SU-DHL-6 (cell line): ENCODE data around the gene MIGA2.

ENCODE experiments used
- H2AFZ ChIP-seq: fragments of 200-600 bp; sonication (generic); 2 replicates; pipeline ENCODE4 v1.6.1; 2014; ENCODE audit warnings: low read depth, mild to moderate bottlenecking, moderate library complexity, mixed read lengths, antibody characterized with exemption, low read length; ENCODE audit not compliant: severe bottlenecking
- H3F3A ChIP-seq: fragments of 200-600 bp; shearing (Covaris generic); 2 replicates; pipeline ENCODE4 v1.6.0; 2016; ENCODE audit warnings: antibody characterized with exemption, mild to moderate bottlenecking; ENCODE audit not compliant: insufficient read depth
- H3K27ac ChIP-seq: fragments of 200-600 bp; sonication (generic); 2 replicates; pipeline ENCODE4 v1.5.1; 2016; ENCODE audit warnings: low read depth, mild to moderate bottlenecking, low read length, moderate library complexity, mixed read lengths
- H3K27me3 ChIP-seq: fragments of 200-600 bp; sonication (generic), shearing (Covaris generic); 2 replicates; pipeline ENCODE4 v1.6.0; 2014; ENCODE audit warnings: mild to moderate bottlenecking, low read length
- H3K36me3 ChIP-seq: fragments of 200-600 bp; sonication (generic); 2 replicates; pipeline ENCODE4 v1.6.1; 2014; ENCODE audit warnings: mild to moderate bottlenecking, low read length, mixed read lengths
- H3K4me2 ChIP-seq: fragments of 300-600, 200-600 bp; shearing (Covaris generic), sonication (generic); 2 replicates; pipeline ENCODE4 v1.6.0; 2014; ENCODE audit warnings: low read length, low read depth, mild to moderate bottlenecking; ENCODE audit not compliant: poor library complexity, severe bottlenecking
- H3K4me3 ChIP-seq: fragments of 200-600 bp; sonication (generic); 2 replicates; pipeline ENCODE4 v1.5.1; 2014; ENCODE audit warnings: antibody characterized with exemption, low read length, mild to moderate bottlenecking, mixed read lengths; ENCODE audit not compliant: insufficient read depth, poor library complexity, severe bottlenecking
- H3K79me2 ChIP-seq: fragments of 200-600 bp; sonication (generic); 2 replicates; pipeline ENCODE4 v1.6.1; 2014; ENCODE audit warnings: mild to moderate bottlenecking, low read length, moderate library complexity; ENCODE audit not compliant: insufficient read depth
- H3K9ac ChIP-seq: fragments of 200-600 bp; sonication (generic); 2 replicates; pipeline ENCODE4 v1.7.0; 2014; ENCODE audit warnings: mild to moderate bottlenecking, low read length
- H3K9me2 ChIP-seq: fragments of 200-600 bp; sonication (generic); replicated peaks from 2 replicates; pipeline ENCODE4 v1.6.1; 2014; ENCODE audit warnings: low read length; ENCODE audit not compliant: insufficient read depth
- H3K9me3 ChIP-seq: fragments of 200-600 bp; sonication (generic); 2 replicates; pipeline ENCODE4 v1.6.1; 2014; ENCODE audit warnings: low read length, mixed read lengths; ENCODE audit not compliant: insufficient read depth
- H4K20me1 ChIP-seq: fragments of 200-600 bp; sonication (generic); 2 replicates; pipeline ENCODE4 v1.6.1; 2014; ENCODE audit warnings: low read depth, mild to moderate bottlenecking, antibody characterized with exemption, low read length, moderate library complexity, mixed read lengths
- EZH2phosphoT487 ChIP-seq: fragments of 200-600 bp; sonication (generic), shearing (Covaris generic); conservative IDR thresholded peaks from 2 replicates; pipeline ENCODE4 v1.6.1; 2018; ENCODE audit warnings: mild to moderate bottlenecking, antibody characterized with exemption, low read length, moderate library complexity, mixed read lengths
- TF ChIP-seq, protein P1 (sequence below): fragments of 200-600 bp; sonication (generic); IDR thresholded peaks from one replicate; pipeline ENCODE4 v1.5.1; 2017; ENCODE audit warnings: antibody characterized with exemption, mild to moderate bottlenecking, low read length, moderate library complexity; ENCODE audit not compliant: insufficient read depth, poor library complexity, severe bottlenecking

The MIGA2 gene

DNA sequence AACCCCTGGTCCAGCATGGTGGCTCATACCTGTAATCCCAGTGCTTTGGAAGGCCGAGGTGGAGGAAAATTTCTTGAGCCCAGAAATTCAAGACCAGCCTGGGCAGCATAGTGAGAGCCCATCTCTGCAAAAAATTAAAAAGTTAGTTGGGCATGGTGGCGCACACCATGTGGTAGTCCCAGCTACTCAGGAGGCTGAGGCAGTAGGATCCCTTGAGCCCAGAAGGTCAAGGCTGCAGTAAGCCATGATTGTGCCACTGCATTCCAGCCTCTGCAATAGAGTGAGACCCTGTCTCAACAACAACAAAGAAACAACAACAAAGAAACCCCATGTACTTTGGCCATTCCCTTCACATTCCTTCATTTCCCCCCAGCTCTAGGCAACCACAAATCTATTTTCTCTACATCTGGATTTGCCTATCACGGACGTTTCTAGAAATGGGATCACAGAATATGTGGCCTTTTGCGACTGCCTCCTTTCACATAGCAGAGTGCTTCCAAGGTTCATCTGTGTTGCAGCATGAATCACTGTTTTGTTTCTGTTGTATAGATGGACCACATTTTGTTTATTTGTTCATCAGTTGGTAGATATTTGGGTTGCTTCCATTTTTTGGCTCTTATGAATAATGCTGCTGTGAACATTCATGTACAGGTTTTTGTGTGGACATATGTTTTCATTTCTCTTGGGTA lies 17.9 kb downstream of the MIGA2 start:
- no peak overlapping the region for H3K27ac ChIP-seq
- no peak overlapping the region for H2AFZ ChIP-seq
- H3K9ac ChIP-seq = no peak overlapping the region
- no peak overlapping the region for H3K4me3 ChIP-seq
- no peak overlapping the region for H3K4me2 ChIP-seq
- H4K20me1 ChIP-seq = no peaks in the 10 kb centered on the region
- TF ChIP-seq EZH2phosphoT487 = no peak
- TF ChIP-seq, protein P1, sequence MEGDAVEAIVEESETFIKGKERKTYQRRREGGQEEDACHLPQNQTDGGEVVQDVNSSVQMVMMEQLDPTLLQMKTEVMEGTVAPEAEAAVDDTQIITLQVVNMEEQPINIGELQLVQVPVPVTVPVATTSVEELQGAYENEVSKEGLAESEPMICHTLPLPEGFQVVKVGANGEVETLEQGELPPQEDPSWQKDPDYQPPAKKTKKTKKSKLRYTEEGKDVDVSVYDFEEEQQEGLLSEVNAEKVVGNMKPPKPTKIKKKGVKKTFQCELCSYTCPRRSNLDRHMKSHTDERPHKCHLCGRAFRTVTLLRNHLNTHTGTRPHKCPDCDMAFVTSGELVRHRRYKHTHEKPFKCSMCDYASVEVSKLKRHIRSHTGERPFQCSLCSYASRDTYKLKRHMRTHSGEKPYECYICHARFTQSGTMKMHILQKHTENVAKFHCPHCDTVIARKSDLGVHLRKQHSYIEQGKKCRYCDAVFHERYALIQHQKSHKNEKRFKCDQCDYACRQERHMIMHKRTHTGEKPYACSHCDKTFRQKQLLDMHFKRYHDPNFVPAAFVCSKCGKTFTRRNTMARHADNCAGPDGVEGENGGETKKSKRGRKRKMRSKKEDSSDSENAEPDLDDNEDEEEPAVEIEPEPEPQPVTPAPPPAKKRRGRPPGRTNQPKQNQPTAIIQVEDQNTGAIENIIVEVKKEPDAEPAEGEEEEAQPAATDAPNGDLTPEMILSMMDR = no peak
- H3K36me3 ChIP-seq = no peaks in the 10 kb centered on the region
- H3K79me2 ChIP-seq = no peaks in the 10 kb centered on the region
- H3K27me3 ChIP-seq = no peaks in the 10 kb centered on the region
- no peaks in the 10 kb centered on the region for H3F3A ChIP-seq
- H3K9me3 ChIP-seq = no peaks in the 10 kb centered on the region
- H3K9me2 ChIP-seq = no peaks in the 10 kb centered on the region

DNA sequence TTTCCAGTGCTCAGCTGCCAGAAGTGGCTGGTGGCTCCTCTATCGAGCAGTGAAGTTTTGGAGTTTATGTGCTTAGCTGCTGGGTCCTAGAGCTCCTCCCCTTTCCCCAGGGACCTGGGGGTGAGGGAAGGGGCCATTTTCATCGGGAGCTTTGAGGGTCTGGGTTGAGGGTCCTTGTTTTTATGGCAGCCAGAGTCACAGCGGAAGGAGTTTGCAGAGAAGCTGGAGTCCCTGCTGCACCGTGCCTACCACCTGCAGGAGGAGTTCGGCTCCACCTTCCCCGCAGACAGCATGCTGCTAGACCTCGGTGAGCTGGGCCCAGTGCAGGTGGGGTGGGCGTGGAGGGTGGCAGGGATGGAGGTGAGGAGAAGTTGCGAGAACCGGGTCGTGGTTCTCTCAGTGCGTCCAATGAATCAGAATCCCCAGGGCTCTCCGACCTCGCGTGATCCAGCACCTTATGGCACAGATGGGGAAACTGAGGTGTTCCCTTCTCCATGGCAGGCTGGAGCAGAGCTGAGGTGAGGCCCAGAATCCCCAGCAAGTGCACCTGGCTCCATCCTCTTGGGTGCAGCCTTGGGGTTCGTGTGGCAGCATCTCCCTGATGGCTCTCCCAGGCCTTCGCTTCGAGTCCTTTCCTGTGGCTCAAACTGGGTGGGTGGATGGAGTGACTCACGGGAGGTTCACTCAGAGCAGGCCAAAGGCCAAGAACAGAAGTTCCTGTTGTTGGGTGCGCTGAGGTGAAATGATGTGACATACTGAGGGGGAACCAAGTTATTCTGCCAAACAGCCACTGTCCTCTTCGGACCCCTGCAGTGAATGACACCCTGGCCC lies 22.8 kb downstream of the MIGA2 start:
- no peak overlapping the region for H3K4me3 ChIP-seq
- TF ChIP-seq, protein P1 = no peak
- TF ChIP-seq EZH2phosphoT487 = no peak
- H3K27ac ChIP-seq = no peak overlapping the region
- H3K9me3 ChIP-seq = no peaks in the 10 kb centered on the region
- H3K9ac ChIP-seq = no peak overlapping the region
- H2AFZ ChIP-seq = no peak overlapping the region
- H3K9me2 ChIP-seq = no peaks in the 10 kb centered on the region
- no peak overlapping the region for H3K4me2 ChIP-seq
- H3K27me3 ChIP-seq = no peaks in the 10 kb centered on the region
- H4K20me1 ChIP-seq = no peaks in the 10 kb centered on the region
- no peaks in the 10 kb centered on the region for H3F3A ChIP-seq
- H3K79me2 ChIP-seq = no peaks in the 10 kb centered on the region
- H3K36me3 ChIP-seq = no peaks in the 10 kb centered on the region

DNA sequence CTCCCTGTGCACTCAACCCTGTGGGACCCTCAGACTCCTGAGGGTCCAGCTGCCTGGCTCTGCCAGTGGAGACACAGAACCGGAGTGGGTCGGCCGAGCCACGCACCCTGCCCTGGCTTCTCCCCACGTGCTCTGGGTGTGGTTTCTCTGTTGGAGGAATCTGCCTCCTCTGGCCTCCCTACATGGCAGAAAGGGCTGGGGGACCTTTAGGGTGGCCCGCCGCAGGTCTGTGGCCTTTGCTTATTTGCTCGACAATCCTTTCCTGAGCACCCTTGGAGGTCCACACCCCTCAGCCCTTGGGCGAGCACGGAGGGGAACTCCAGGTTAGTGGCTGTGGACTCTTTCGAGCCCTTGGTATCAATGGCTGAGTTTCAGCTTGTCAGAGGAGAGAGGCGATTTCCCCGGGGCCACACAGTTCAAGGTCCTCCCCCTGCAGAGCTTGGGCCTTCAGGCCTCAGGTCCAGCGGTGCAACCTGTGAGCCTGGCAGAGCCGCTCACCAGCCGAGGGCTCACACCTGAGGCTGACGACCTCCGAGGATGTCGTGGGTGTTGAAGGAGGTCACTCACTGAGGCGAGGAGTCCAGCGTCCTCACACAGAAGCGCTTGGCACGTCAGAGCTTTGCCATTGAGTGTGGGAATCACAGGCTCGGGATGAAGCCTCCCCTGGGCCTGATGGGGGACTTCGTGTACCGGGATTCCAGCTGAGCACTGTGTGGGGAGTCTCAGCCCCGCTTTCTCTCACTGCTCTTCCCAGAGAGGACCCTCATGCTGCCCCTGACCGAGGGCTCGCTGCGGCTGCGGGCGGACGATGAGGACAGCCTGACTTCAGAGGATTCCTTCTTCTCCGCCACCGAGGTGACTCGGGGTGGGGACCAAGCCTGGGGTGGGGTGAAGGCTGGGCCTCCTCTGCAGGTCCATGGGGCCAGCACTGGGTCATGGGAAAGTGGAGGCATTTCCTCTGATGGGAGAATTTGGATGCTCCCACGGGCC lies 23.7 kb downstream of the MIGA2 start:
- H3K9me3 ChIP-seq = no peaks in the 10 kb centered on the region
- no peak overlapping the region for H3K4me2 ChIP-seq
- no peak overlapping the region for H2AFZ ChIP-seq

More for the DNA sequence above, 23.7 kb downstream of the MIGA2 start:
- H3K27me3 ChIP-seq = no peaks in the 10 kb centered on the region
- H3K27ac ChIP-seq = no peak overlapping the region
- H3F3A ChIP-seq = no peaks in the 10 kb centered on the region
- no peak overlapping the region for H3K4me3 ChIP-seq
- no peaks in the 10 kb centered on the region for H3K9me2 ChIP-seq
- H3K79me2 ChIP-seq = no peaks in the 10 kb centered on the region
- no peaks in the 10 kb centered on the region for H3K36me3 ChIP-seq
- no peak overlapping the region for H3K9ac ChIP-seq
- TF ChIP-seq, protein P1 = no peak
- no peak for TF ChIP-seq EZH2phosphoT487
- H4K20me1 ChIP-seq = no peaks in the 10 kb centered on the region
